T-cell (primary cell): Measurements from ENCODE around the gene GNB2. TPM values are rescaled to one million over a fixed set of nuclear protein-coding genes. Genes with fewer than 3 reads are reported as not detected.

ENCODE experiments used
- ATAC-seq, 4 experiments: fragments of 200-7000 bp in 3 of 4; fragments of 150-1000 bp in 1 of 4; cut with Tn5 transposase; replicated peaks in 1 of 4; 1 replicate in 3 of 4; 2 replicates in 1 of 4; pipeline ENCODE4 v1.10.0; 2021; ENCODE audit warnings: moderate library complexity in 3 of 4, mild to moderate bottlenecking in 2 of 4, moderate number of reproducible peaks in 1 of 4
- CTCF ChIA-PET, 2 donors: fragments of 300-600 bp; sonication (Branson Sonifier 250); formaldehyde crosslinking; loops; one replicate each; lab custom pipeline; 2022; ENCODE audit warnings: antibody characterized with exemption in 2 of 2; lab: Charles Lee
- POLR2A ChIA-PET, 2 donors: fragments of 300-600 bp; sonication (Branson Sonifier 250); formaldehyde crosslinking; loops; one replicate each; lab custom pipeline; 2022; ENCODE audit warnings: antibody characterized with exemption in 2 of 2; lab: Charles Lee
- DNase-seq, 35 experiments: peaks; one replicate each; pipeline versions ENCODE4 v3.0.0 to v3.0.0-alpha.2; 2013 to 2023
- H3K27ac ChIP-seq: one replicate; pipeline ENCODE4 v1.5.1; 2013; ENCODE audit warnings: low read length
- H3K27me3 ChIP-seq, 2 experiments: replicated peaks in 1 of 2; 1 replicate in 1 of 2; 2 replicates in 1 of 2; pipeline versions ENCODE4 v1.6.1 to v1.7.0; 2013; ENCODE audit warnings: low read length in 1 of 2, mixed read lengths in 1 of 2; ENCODE audit not compliant: control insufficient read depth in 2 of 2, insufficient read depth in 2 of 2; ENCODE audit errors: extremely low read depth in 1 of 2
- H3K36me3 ChIP-seq, 2 donors: 1 replicate in 1 of 2; 2 replicates in 1 of 2; pipeline versions ENCODE4 v1.6.1 to v1.7.0; 2013; ENCODE audit warnings: low read length in 1 of 2; ENCODE audit not compliant: control insufficient read depth in 2 of 2, insufficient read depth in 1 of 2; ENCODE audit errors: extremely low read depth in 1 of 2
- H3K4me1 ChIP-seq, 2 experiments: 1 replicate in 1 of 2; 2 replicates in 1 of 2; pipeline versions ENCODE4 v1.6.1 to v1.7.0; 2013; ENCODE audit warnings: low read length in 2 of 2, mixed read lengths in 1 of 2; ENCODE audit not compliant: insufficient read depth in 2 of 2, control insufficient read depth in 1 of 2; ENCODE audit errors: extremely low read depth in 1 of 2
- H3K4me3 ChIP-seq, 2 donors: 1 replicate in 1 of 2; 2 replicates in 1 of 2; pipeline versions ENCODE4 v1.5.1 to v1.7.0; 2013; ENCODE audit warnings: mild to moderate bottlenecking in 2 of 2, low read length in 1 of 2, moderate library complexity in 1 of 2; ENCODE audit not compliant: control insufficient read depth in 1 of 2; ENCODE audit errors: extremely low read depth in 1 of 2
- H3K9me3 ChIP-seq: 2 replicates; pipeline ENCODE4 v1.7.0; 2013
- H3K27ac Mint-ChIP-seq, 2 donors: one replicate each; pipeline ENCODE4 v1.8.0; 2020 to 2021; ENCODE audit warnings: mild to moderate bottlenecking in 2 of 2, mixed read lengths in 2 of 2
- H3K27me3 Mint-ChIP-seq, 2 donors: one replicate each; pipeline ENCODE4 v1.8.0; 2021 to 2022; ENCODE audit warnings: mixed read lengths in 2 of 2
- H3K36me3 Mint-ChIP-seq: one replicate; pipeline ENCODE4 v1.8.0; 2021; ENCODE audit warnings: mixed read lengths
- H3K4me1 Mint-ChIP-seq, 3 donors: one replicate each; pipeline ENCODE4 v1.8.0; 2020 to 2022; ENCODE audit warnings: mixed read lengths in 3 of 3, mild to moderate bottlenecking in 1 of 3
- H3K4me3 Mint-ChIP-seq, 3 donors: one replicate each; pipeline ENCODE4 v1.8.0; 2020 to 2022; ENCODE audit warnings: mild to moderate bottlenecking in 3 of 3, mixed read lengths in 3 of 3, moderate library complexity in 3 of 3
- H3K9me3 Mint-ChIP-seq, 3 donors: one replicate each; pipeline ENCODE4 v1.8.0; 2020 to 2022; ENCODE audit warnings: mixed read lengths in 3 of 3
- WGBS: methylation state at CpG from one replicate; pipeline ENCODE4 v1.1.5; 2013; ENCODE audit warnings: missing lambda C conversion rate; ENCODE audit not compliant: insufficient coverage; 5-methylcytosine and 5-hydroxymethylcytosine counted together
- total RNA-seq, 35 experiments: library from RNA in 6 of 35; stranded (reverse) in 6 of 35; fragments of 120-200 nt in 1 of 35; gene quantifications; one replicate each; pipeline versions ENCODE4 v1.2.1 to v1.2.4 and lab custom pipeline; 2013 to 2026

The GNB2 gene
- total RNA-seq, 5 donors from 2014 or later (not counting 1 experiment from before 2014, with no cell fraction given), result 101 to 175 (median 153) TPM

GRCh38 chr7:100679129-100679926, 5.8 kb downstream of the GNB2 start:
- Histone ChIP-seq H3K36me3 (peaks cover 26 to 66% of the 10 kb centered on the region in 2 donors), H3K27ac (no peak overlapping the region), H3K4me1 (peaks cover 11 to 63% of the 10 kb centered on the region in 2 experiments), H3K27me3 (no peaks in the 10 kb centered on the region), H3K9me3 (no peaks in the 10 kb centered on the region), H3K4me3 (no peak overlapping the region)
- DNase-seq (no peak), ATAC-seq (no peak)
- 100% methylated on average over 4 of the region's 13 CpGs for WGBS
- peak overlapping the region in 1 of 3 donors; percentile 38 for H3K4me3 Mint-ChIP-seq
- H3K9me3 Mint-ChIP-seq, result no peaks in the 10 kb centered on the region
- CTCF ChIA-PET, result interaction anchor here in 1 of 2 donors (1.7 kb wide), 1 partner anchor 47 kb away, joined by 3 read pairs; no protein-coding TSS in a partner anchor
- peaks cover 18% of the 10 kb centered on the region for H3K36me3 Mint-ChIP-seq
- H3K27me3 Mint-ChIP-seq, result no peaks in the 10 kb centered on the region
- POLR2A ChIA-PET, result interaction anchor here in 1 of 2 donors (1.4 kb wide), 1 partner anchor 10 kb away, joined by 5 read pairs; no protein-coding TSS in a partner anchor
- H3K27ac Mint-ChIP-seq, result peak overlapping the region; percentile 34 to 76
- H3K4me1 Mint-ChIP-seq, result peaks cover 38 to 44% (median 42%) of the 10 kb centered on the region in 3 donors

- 100% methylated on average over 4 of the region's 13 CpGs for WGBS
- H3K4me1 ChIP-seq, result peaks cover 11 to 63% of the 10 kb centered on the region in 2 experiments
- CTCF ChIA-PET, result interaction anchor here (0.7 to 1.9 kb wide), 4 partner anchors 10 to 58 kb away, joined by 3 to 8 read pairs (median 8); no protein-coding TSS in a partner anchor
- H3K4me3 ChIP-seq, result no peak overlapping the region
- Mint-ChIP-seq H3K27me3 (no peaks in the 10 kb centered on the region), H3K4me1 (peaks cover 38 to 44% (median 42%) of the 10 kb centered on the region in 3 donors), H3K36me3 (peaks cover 18% of the 10 kb centered on the region), H3K9me3 (no peaks in the 10 kb centered on the region), H3K27ac (peak overlapping the region; percentile 28 to 34), H3K4me3 (peak overlapping the region in 1 of 3 donors; percentile 22)
- H3K9me3 ChIP-seq, result no peaks in the 10 kb centered on the region
- ATAC-seq, result no peak
- DNase-seq, result no peak
- no peak overlapping the region for H3K27ac ChIP-seq
- H3K36me3 ChIP-seq, result peaks cover 33 to 73% of the 10 kb centered on the region in 2 donors
- no peaks in the 10 kb centered on the region for H3K27me3 ChIP-seq
- POLR2A ChIA-PET, result interaction anchor here (0.5 to 1.4 kb wide), 4 partner anchors 9 to 515 kb away, joined by 3 to 14 read pairs (median 4); no protein-coding TSS in a partner anchor
Observed at GRCh38 chr7:100679927-100680575, 6.5 kb downstream of the GNB2 start.

- peak overlapping the region; percentile 28 to 59 for H3K27ac Mint-ChIP-seq
- no peaks in the 10 kb centered on the region for H3K9me3 ChIP-seq
- H3K4me3 ChIP-seq, result no peak overlapping the region
- CTCF ChIA-PET, result interaction anchor here (0.6 to 1.9 kb wide), 5 partner anchors 10 to 59 kb away, joined by 3 to 8 read pairs (median 8); no protein-coding TSS in a partner anchor
- peaks cover 22% of the 10 kb centered on the region for H3K36me3 Mint-ChIP-seq
- H3K27me3 Mint-ChIP-seq, result no peaks in the 10 kb centered on the region
- WGBS, result 91% methylated on average over 16 of the region's 18 CpGs
- peaks cover 38 to 80% of the 10 kb centered on the region in 2 donors for H3K36me3 ChIP-seq
- H3K27ac ChIP-seq, result peak overlapping the region; percentile 1
- POLR2A ChIA-PET, result interaction anchor here (0.5 to 1.4 kb wide), 4 partner anchors 8 to 514 kb away, joined by 3 to 14 read pairs (median 4); no protein-coding TSS in a partner anchor
- peaks cover 38 to 44% (median 42%) of the 10 kb centered on the region in 3 donors for H3K4me1 Mint-ChIP-seq
- H3K4me1 ChIP-seq, result peaks cover 11 to 63% of the 10 kb centered on the region in 2 experiments
- ATAC-seq, result no peak
- peak overlapping the region in 1 of 3 donors; percentile 22 for H3K4me3 Mint-ChIP-seq
- H3K27me3 ChIP-seq, result no peaks in the 10 kb centered on the region
- no peaks in the 10 kb centered on the region for H3K9me3 Mint-ChIP-seq
- no peak for DNase-seq
Observed at GRCh38 chr7:100680576-100681271, 7.2 kb downstream of the GNB2 start.

- H3K4me1 Mint-ChIP-seq, result peaks cover 34 to 41% (median 37%) of the 10 kb centered on the region in 3 donors
- no peaks in the 10 kb centered on the region for H3K9me3 Mint-ChIP-seq
- no peaks in the 10 kb centered on the region for H3K27me3 ChIP-seq
- H3K4me3 Mint-ChIP-seq, result peak overlapping the region in 1 of 3 donors; percentile 40
- ATAC-seq (peak in 2 of 4 experiments; percentile 16 to 28), DNase-seq (no peak)
- peaks cover 22% of the 10 kb centered on the region for H3K36me3 Mint-ChIP-seq
- ChIA-PET POLR2A (no interaction called here), CTCF (interaction anchor here (1.7 to 1.9 kb wide), 2 partner anchors 10 to 49 kb away, joined by 3 to 8 read pairs; no protein-coding TSS in a partner anchor)
- peak overlapping the region; percentile 36 to 55 for H3K27ac Mint-ChIP-seq
- H3K27me3 Mint-ChIP-seq, result no peaks in the 10 kb centered on the region
- H3K9me3 ChIP-seq, result no peaks in the 10 kb centered on the region
- no peak overlapping the region for H3K4me3 ChIP-seq
- WGBS, result 76% methylated on average over 25 of the region's 29 CpGs
- no peak overlapping the region for H3K27ac ChIP-seq
- H3K4me1 ChIP-seq, result peaks cover 9 to 55% of the 10 kb centered on the region in 2 experiments
- peaks cover 34 to 83% of the 10 kb centered on the region in 2 donors for H3K36me3 ChIP-seq
Observed at GRCh38 chr7:100681491-100682227, 8.1 kb downstream of the GNB2 start.

- peaks cover 32 to 83% of the 10 kb centered on the region in 2 donors for H3K36me3 ChIP-seq
- Mint-ChIP-seq H3K27me3 (no peaks in the 10 kb centered on the region), H3K27ac (peak overlapping the region in 1 of 2 donors; percentile 55), H3K4me3 (no peak overlapping the region), H3K9me3 (no peaks in the 10 kb centered on the region), H3K36me3 (peaks cover 18% of the 10 kb centered on the region), H3K4me1 (peaks cover 33 to 39% (median 34%) of the 10 kb centered on the region in 3 donors)
- CTCF ChIA-PET, result interaction anchor here in 1 of 2 donors (1.5 kb wide), 1 partner anchor 9 kb away, joined by 4 read pairs; no protein-coding TSS in a partner anchor
- peaks cover 0 to 2% of the 10 kb centered on the region in 2 experiments for H3K27me3 ChIP-seq
- 82% methylated on average over 21 of the region's 25 CpGs for WGBS
- no peak overlapping the region for H3K27ac ChIP-seq
- peaks cover 9 to 49% of the 10 kb centered on the region in 2 experiments for H3K4me1 ChIP-seq
- DNase-seq (no peak), ATAC-seq (peak in 1 of 4 experiments; percentile 15)
- no peaks in the 10 kb centered on the region for H3K9me3 ChIP-seq
- POLR2A ChIA-PET, result no interaction called here
- H3K4me3 ChIP-seq, result no peak overlapping the region
Observed at GRCh38 chr7:100682228-100682741, 8.7 kb downstream of the GNB2 start.
